ENCODE results near the gene SLC35C1.
A peak's percentile ranks its signal among the peaks of the same experiment; 100 is the strongest.
"Not testable (repeated sequence)": the region's sequence is repeated elsewhere in the genome, so short reads cannot be mapped to it uniquely, and the experiment has no call there.

The SLC35C1 gene

GRCh38 chr11:45810431-45811108, 5.6 kb downstream of the SLC35C1 start:
- no peak for DNase-seq

DNA sequence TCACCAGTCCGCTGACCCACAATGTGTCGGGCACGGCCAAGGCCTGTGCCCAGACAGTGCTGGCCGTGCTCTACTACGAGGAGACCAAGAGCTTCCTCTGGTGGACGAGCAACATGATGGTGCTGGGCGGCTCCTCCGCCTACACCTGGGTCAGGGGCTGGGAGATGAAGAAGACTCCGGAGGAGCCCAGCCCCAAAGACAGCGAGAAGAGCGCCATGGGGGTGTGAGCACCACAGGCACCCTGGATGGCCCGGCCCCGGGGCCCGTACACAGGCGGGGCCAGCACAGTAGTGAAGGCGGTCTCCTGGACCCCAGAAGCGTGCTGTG, 6.1 kb downstream of the SLC35C1 start:
- DNase-seq, result no peak

- no peak for DNase-seq
Observed at GRCh38 chr11:45811571-45812290, 6.8 kb downstream of the SLC35C1 start.

DNA sequence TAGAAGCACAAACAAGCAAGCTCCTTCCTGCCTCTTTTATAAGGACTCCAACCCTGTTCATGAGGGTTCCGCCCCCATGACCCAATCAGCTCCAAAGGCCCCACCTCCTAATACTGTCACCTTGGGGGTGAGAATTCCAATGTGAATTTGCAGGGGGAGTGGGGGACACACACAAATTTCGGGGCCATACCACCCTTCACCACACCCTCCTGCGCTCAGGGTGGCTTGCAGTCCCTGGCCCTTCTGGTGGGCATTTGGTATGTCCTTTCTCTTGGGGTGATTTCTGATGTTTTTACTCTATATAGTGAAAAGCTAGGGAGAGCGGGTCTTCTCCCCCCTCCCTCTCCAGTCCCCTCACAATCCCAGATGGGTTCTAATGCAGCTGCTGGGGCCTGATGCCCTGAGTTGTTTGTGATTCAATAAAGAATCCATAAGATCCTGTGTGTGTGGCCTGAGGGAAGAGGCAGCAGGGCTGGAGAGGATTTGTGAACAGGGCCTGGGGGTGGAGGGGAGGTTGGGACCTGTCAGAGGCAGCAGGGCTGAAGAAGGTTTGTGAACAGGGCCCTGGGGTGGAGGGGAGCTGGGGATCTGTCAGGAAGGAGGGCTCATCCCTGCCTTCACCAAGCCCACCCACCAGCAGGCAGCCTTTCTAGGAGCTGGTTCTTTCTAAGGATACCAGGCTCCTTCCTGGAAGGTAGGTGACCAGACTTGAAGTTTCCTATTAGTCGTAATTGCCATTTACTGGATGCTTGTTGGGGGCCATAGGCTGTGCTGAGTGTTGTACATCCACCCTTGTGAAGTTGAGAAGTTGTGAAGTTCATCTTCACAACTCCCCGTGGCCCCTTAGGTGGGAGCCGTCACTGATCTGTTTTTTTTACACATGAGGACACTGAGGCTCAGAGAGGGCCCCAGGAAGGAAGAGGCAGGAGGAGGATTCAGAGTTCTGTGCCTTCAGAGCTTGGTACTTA, 7.9 kb downstream of the SLC35C1 start:
- no peak for DNase-seq

DNA sequence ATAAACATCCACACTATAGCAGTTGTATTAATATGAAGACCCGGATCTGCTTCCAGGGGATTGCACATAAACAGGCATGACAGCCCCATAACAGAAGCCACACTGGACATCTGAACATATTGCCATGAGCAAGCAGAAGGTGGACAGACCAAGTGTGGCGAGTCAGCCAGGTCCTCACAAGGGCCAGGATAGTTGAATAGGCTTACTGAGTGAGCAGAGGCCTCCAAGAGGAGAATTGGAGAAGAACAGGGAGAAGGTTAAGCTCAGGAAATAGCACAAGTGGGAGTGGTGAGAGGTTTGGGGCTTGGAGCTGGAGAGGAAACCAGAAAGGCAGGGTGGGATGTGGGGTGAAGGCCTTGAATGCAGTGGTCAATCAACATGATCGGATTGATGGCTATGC, 10.8 kb downstream of the SLC35C1 start:
- DNase-seq, result no peak

GRCh38 chr11:45816614-45817013, 11.7 kb downstream of the SLC35C1 start:
- DNase-seq, result no peak

GRCh38 chr11:45817191-45817590, 12.2 kb downstream of the SLC35C1 start:
- DNase-seq, result no peak

DNA sequence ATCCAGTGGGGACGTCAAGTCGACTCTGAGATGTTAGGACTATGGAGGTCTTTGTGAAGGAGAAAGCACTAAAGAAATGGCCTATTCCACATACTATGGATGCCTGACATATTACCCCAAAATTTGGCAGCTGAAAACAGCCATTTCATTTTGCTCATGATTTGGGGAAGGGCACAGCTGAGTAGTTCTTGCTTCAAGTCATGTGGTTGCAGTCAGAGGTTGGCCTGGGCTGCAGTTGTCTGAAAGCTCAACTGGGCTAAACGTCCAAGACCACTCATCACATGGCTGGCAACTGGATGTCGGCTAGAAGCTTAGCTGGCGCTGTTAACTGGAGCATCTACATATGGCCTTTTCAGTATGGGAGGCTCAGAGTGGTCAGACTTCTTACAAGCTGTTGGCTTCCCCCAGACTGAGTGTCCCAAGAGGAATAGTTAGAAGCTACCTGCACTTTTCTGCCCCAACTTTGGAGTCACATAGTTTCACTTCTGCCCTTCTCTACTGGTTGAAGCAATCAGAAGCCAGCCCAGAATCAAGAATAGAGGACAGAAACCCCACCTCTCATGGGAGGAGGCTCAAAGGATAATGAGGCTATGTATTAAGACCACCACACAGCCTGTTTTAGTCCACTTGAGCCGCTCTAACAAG, 14.1 kb downstream of the SLC35C1 start:
- DNase-seq, result no peak

DNA sequence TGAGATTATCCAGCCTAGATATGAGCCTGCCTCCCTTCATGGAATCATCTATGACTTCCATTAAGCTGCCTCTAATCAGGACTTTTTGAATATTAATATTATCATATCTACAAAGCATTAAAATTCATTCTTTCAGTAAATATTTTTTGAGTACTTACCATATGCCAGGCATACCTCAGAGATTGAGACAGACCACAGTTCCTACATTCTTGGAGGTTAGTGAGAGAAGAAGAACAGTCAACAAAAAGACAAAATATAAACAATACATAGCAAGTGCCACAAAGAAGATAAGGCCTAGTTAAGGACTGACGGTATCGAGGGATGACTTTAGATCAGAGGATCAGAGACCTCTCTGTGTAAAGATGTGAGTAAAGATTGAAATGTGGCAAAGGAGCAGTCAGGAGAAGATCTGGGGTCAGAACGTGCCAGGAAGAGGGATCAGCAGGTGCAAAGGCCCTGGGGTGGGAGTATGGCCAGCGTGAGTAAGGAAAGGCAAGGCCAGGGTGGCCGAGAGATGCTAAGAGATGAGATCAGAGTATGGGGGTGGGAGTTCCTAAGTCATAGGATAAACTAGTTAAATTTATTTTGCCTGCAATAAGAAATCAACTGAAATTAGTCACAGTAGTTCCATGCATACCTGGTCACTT, 15.4 kb downstream of the SLC35C1 start:
- no peak for DNase-seq

GRCh38 chr11:45826492-45826891, 21.5 kb downstream of the SLC35C1 start:
- DNase-seq, result not testable (repeated sequence)

DNA sequence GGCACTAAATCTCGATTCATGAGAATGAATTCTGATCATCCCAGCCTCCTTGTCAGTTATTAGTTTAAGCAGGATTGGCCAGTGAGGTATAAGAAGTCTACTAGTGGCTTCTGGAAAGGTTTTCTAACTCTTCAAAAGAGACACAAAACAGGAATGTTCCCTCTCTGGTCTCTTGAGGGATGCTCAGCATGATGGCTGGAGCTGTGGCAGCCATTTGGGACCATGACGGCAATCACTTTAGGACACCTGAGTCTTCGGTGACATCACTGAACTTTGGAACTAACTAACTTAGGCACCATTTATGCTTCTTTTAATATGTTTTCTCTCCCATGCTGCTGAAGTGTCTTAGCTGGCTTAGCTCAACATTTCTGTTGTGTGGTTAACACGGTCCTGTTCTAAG, 22.2 kb downstream of the SLC35C1 start:
- DNase-seq, result no peak

DNA sequence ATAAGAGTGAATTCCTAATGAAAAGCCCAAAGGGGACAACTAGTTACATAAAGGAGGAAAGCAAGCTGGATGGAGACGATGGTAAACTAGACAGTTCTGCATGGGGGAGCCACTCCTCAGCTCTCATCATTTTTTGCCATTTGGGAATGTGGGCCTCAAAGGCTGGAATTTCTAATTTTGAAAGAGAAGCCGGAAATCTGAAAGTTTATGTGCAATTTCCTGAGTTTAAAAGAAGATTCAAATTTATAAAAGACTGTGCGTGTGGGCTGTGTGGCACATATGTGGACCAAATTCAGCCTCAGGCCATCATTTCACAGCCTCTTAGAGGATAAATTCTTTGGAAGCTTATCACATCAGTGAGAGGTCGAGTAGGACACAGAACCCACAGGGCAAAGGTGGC, 24.0 kb downstream of the SLC35C1 start:
- no peak for DNase-seq

DNA sequence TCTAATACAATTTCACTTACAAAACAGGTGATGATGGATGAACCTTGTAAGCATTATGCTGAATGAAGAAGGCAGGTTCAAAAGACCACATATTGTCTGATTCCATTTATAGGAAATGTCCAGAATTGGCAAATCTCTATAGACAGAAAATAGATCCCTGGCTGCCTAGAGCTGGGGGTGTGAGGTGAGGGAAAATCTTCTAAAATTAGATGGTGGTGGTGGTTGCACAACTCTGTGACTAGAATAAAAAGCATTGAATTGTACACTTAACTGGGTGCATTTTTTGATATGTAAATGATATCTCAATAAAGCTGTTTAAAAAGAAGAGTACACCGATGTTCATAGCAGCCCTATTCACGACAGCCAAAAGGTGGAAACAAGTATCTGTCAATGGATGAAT, 25.6 kb downstream of the SLC35C1 start:
- no peak for DNase-seq

DNA sequence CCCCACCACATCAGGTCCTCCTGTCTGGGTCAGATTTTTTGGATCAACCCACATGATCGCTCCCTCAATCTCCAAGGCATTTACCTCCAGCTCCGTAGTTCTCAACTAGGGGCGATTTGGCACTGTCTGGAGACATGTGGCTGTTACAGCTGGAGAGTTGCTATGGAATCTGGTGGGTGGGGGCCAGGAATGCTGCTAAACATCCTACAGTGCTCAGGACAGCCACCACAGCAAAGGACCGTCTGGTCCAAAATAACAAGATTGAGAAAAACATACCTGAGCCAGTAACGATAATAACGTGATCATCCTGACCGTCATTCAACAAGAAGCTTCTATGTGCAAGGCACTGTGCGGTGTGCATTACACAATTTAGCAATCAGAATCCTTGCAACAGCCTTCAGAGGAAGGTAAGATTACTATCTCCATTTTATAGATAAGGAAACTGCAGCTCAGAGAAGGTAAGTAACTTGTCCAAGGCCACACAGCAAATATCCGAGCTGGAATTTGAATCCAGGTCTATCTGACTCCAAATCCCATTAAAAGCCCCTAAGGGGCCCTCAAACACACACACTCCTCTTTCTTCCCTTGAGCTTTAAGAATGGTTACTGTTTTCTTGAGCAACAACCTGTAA, 28.0 kb downstream of the SLC35C1 start:
- DNase-seq, result no peak

GRCh38 chr11:45833761-45834160, 28.8 kb downstream of the SLC35C1 start:
- no peak for DNase-seq

GRCh38 chr11:45834298-45834756, 29.4 kb downstream of the SLC35C1 start:
- DNase-seq, result no peak

DNA sequence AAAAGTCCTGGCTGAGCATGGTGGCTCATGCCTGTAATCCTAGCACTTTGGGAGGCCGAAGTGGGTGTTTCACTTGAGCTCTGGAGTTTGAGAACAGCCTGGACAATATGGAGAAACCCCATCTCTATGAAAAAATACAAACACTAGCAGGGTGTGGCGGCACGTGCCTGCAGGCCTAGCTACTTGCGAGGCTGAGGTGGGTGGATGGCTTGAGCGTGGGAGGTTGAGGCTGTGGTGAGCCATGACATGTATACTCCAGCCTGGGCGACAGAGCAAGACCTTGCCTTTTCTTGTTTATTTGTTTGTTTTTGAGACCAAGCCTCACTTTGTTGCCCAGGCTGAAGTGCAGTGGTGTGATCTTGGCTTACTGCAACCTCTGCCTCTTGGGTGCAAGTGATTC, 34.3 kb downstream of the SLC35C1 start:
- DNase-seq, result no peak

GRCh38 chr11:45840251-45840650, 35.3 kb downstream of the SLC35C1 start:
- not testable (repeated sequence) for DNase-seq

GRCh38 chr11:45843158-45843924, 38.4 kb downstream of the SLC35C1 start:
- DNase-seq, result peak in 48 of 51 donors; percentile 14 to 90 (median 70)
